OCI-LY1 (cell line): ENCODE measurements around the gene FRMD4A.

Experiments
- H2AFZ ChIP-seq: fragments of 200-600 bp; sonication (generic), shearing (Covaris generic); 2 replicates; pipeline ENCODE4 v1.6.0; 2014; ENCODE audit warnings: antibody characterized with exemption, mild to moderate bottlenecking, low read length
- H3F3A ChIP-seq: fragments of 200-600 bp; sonication (generic), shearing (Covaris generic); 2 replicates; pipeline ENCODE4 v1.6.0; 2014; ENCODE audit warnings: mild to moderate bottlenecking, antibody characterized with exemption, low read length, moderate library complexity; ENCODE audit not compliant: insufficient read depth
- H3K27ac ChIP-seq: fragments of 200-600 bp; sonication (generic); 2 replicates; pipeline ENCODE4 v1.5.1; 2014; ENCODE audit warnings: low read length, mixed run types, mild to moderate bottlenecking, low read depth; ENCODE audit not compliant: poor library complexity, severe bottlenecking
- H3K27me3 ChIP-seq: fragments of 200-600 bp; sonication (generic); 2 replicates; pipeline ENCODE4 v1.6.0; 2014; ENCODE audit warnings: antibody characterized with exemption, mild to moderate bottlenecking, low read length, moderate library complexity; ENCODE audit not compliant: insufficient read depth
- H3K36me3 ChIP-seq: fragments of 200-600 bp; sonication (generic); 2 replicates; pipeline ENCODE4 v1.6.1; 2014; ENCODE audit warnings: mild to moderate bottlenecking, antibody characterized with exemption, low read length, moderate library complexity, mixed read lengths; ENCODE audit not compliant: insufficient read depth
- H3K4me1 ChIP-seq: fragments of 200-600 bp; sonication (generic); 2 replicates; pipeline ENCODE4 v1.5.1; 2014; ENCODE audit warnings: mild to moderate bottlenecking, low read length, moderate library complexity; ENCODE audit not compliant: insufficient read depth, severe bottlenecking
- H3K4me2 ChIP-seq: fragments of 200-600 bp; sonication (generic), shearing (Covaris generic); 2 replicates; pipeline ENCODE4 v1.6.1; 2014; ENCODE audit warnings: low read length
- H3K4me3 ChIP-seq: fragments of 200-600 bp; sonication (generic); 2 replicates; pipeline ENCODE4 v1.5.1; 2014; ENCODE audit warnings: low read length, low read depth, mild to moderate bottlenecking, mixed read lengths; ENCODE audit not compliant: poor library complexity, severe bottlenecking
- H3K79me2 ChIP-seq: fragments of 200-600 bp; shearing (Covaris generic); 2 replicates; pipeline ENCODE4 v1.6.1; 2016; ENCODE audit warnings: mixed run types, low read length, mixed read lengths; ENCODE audit not compliant: insufficient read depth
- H3K9ac ChIP-seq: fragments of 200-600 bp; sonication (generic), shearing (Covaris generic); 2 replicates; pipeline ENCODE4 v1.6.1; 2014; ENCODE audit warnings: mild to moderate bottlenecking, low read length, mixed read lengths
- H3K9me2 ChIP-seq: fragments of 200-600 bp; sonication (generic), shearing (Covaris generic); 2 replicates; pipeline ENCODE4 v1.6.1; 2014; ENCODE audit warnings: low read depth, mild to moderate bottlenecking, low read length, mixed read lengths
- H3K9me3 ChIP-seq: fragments of 200-600 bp; shearing (Covaris generic); 2 replicates; pipeline ENCODE4 v1.6.1; 2014; ENCODE audit warnings: low read length, mixed read lengths
- H4K20me1 ChIP-seq: fragments of 200-600 bp; sonication (generic), shearing (Covaris generic); 2 replicates; pipeline ENCODE4 v1.6.0; 2016; ENCODE audit warnings: mild to moderate bottlenecking, low read length; ENCODE audit not compliant: insufficient read depth
- EZH2 ChIP-seq: fragments of 200-600 bp; sonication (generic), shearing (Covaris generic); IDR thresholded peaks from 2 replicates; pipeline ENCODE4 v1.8.0; 2017; ENCODE audit warnings: borderline replicate concordance, mixed run types, mild to moderate bottlenecking, antibody characterized with exemption, low read length, moderate library complexity, mixed read lengths
- TF ChIP-seq, protein P1 (sequence below): fragments of 200-600 bp; sonication (generic), shearing (Covaris generic); IDR thresholded peaks from 2 replicates; pipeline ENCODE4 v1.5.1; 2017; ENCODE audit warnings: mild to moderate bottlenecking, antibody characterized with exemption, low read length, moderate library complexity, mixed read lengths

FRMD4A gene

DNA sequence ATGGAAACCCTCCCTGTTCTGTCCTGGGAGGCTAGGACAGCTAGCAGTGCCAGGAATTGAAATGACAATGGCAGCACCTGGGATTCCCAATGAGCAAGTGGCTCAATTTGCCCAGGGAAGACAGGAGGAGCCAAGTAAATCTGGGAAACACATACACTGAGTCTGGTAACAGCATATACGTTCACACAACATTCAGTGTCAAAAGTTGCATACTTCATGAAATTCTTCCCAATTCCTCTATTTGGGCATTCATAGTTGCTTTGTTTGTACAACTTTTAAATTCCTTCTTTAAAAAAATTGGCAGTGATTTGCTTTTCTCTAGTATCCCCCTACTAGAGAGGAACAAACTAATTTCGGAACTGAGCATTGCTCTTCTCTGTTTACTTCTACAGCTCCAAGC, 2.9 kb upstream of the FRMD4A start:
- H3K36me3 ChIP-seq, result no peaks in the 10 kb centered on the region
- no peaks in the 10 kb centered on the region; the same call in 1 of the 2 replicates for H3K27me3 ChIP-seq
- no peaks in the 10 kb centered on the region for H3K4me1 ChIP-seq
- H4K20me1 ChIP-seq, result no peaks in the 10 kb centered on the region
- no peaks in the 10 kb centered on the region for H3F3A ChIP-seq
- no peak overlapping the region for H3K4me2 ChIP-seq
- H3K79me2 ChIP-seq, result no peaks in the 10 kb centered on the region
- no peaks in the 10 kb centered on the region for H3K9me2 ChIP-seq
- no peak overlapping the region for H3K27ac ChIP-seq
- no peak overlapping the region for H3K4me3 ChIP-seq
- no peak overlapping the region for H3K9ac ChIP-seq
- no peaks in the 10 kb centered on the region for H3K9me3 ChIP-seq
- TF ChIP-seq, protein P1, sequence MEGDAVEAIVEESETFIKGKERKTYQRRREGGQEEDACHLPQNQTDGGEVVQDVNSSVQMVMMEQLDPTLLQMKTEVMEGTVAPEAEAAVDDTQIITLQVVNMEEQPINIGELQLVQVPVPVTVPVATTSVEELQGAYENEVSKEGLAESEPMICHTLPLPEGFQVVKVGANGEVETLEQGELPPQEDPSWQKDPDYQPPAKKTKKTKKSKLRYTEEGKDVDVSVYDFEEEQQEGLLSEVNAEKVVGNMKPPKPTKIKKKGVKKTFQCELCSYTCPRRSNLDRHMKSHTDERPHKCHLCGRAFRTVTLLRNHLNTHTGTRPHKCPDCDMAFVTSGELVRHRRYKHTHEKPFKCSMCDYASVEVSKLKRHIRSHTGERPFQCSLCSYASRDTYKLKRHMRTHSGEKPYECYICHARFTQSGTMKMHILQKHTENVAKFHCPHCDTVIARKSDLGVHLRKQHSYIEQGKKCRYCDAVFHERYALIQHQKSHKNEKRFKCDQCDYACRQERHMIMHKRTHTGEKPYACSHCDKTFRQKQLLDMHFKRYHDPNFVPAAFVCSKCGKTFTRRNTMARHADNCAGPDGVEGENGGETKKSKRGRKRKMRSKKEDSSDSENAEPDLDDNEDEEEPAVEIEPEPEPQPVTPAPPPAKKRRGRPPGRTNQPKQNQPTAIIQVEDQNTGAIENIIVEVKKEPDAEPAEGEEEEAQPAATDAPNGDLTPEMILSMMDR, result no peak
- TF ChIP-seq EZH2, result no peak
- no peak overlapping the region for H2AFZ ChIP-seq

- no peaks in the 10 kb centered on the region for H3K9me3 ChIP-seq
- H3K79me2 ChIP-seq, result no peaks in the 10 kb centered on the region
- no peak overlapping the region for H3K4me2 ChIP-seq
- H3F3A ChIP-seq, result no peaks in the 10 kb centered on the region
- H3K4me1 ChIP-seq, result no peaks in the 10 kb centered on the region
- no peak overlapping the region for H2AFZ ChIP-seq
- H3K4me3 ChIP-seq, result no peak overlapping the region
- no peak overlapping the region for H3K9ac ChIP-seq
- H3K9me2 ChIP-seq, result no peaks in the 10 kb centered on the region
- H4K20me1 ChIP-seq, result no peaks in the 10 kb centered on the region
- no peaks in the 10 kb centered on the region for H3K36me3 ChIP-seq
- TF ChIP-seq, protein P1, result no peak
- no peak for TF ChIP-seq EZH2
- no peaks in the 10 kb centered on the region; the same call in 1 of the 2 replicates for H3K27me3 ChIP-seq
- no peak overlapping the region for H3K27ac ChIP-seq
These were observed 2.2 kb upstream of the FRMD4A start for GRCh38 chr10:14332903-14333302.

DNA sequence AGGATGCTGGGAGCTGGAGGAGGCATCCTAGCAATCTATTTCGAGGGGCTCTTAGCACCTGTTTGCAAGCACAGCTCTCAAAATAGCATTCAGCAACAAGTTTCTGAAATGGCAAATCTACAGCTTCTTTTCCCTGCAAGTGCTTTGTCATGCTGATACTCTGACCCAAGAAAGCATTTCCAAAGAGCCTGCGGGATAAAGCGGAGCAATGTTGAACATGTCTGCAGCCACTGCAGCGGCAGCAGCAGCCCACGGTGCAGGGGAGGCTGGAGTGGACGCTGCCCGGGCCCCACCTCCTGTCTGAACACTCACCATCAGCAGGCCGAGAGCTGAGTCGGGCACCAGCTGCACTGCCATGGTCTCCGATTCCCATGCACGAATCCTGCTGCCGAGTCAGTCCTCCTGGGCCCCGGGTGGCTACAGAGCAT, 964 bp downstream of the FRMD4A start:
- H3K27ac ChIP-seq, result no peak overlapping the region

More for the DNA sequence above, 964 bp downstream of the FRMD4A start:
- H3K79me2 ChIP-seq, result no peaks in the 10 kb centered on the region
- no peak overlapping the region for H3K4me2 ChIP-seq
- H3K4me1 ChIP-seq, result no peaks in the 10 kb centered on the region
- no peaks in the 10 kb centered on the region for H3K9me3 ChIP-seq
- H3K36me3 ChIP-seq, result no peaks in the 10 kb centered on the region
- no peak overlapping the region for H2AFZ ChIP-seq
- TF ChIP-seq, protein P1, result no peak
- TF ChIP-seq EZH2, result no peak
- no peaks in the 10 kb centered on the region for H3F3A ChIP-seq
- H3K9ac ChIP-seq, result no peak overlapping the region
- H4K20me1 ChIP-seq, result no peaks in the 10 kb centered on the region
- no peaks in the 10 kb centered on the region for H3K9me2 ChIP-seq
- no peak overlapping the region for H3K4me3 ChIP-seq
- H3K27me3 ChIP-seq, result no peaks in the 10 kb centered on the region; the same call in 1 of the 2 replicates
